ENCODE data around the gene IGSF8. TPM values are rescaled to one million over a fixed set of nuclear protein-coding genes. Genes with fewer than 3 reads are reported as not detected.

Gene IGSF8
- total and polyA plus RNA-seq, 12 donors: 9.7 to 42.9 (median 24.1) TPM

DNA sequence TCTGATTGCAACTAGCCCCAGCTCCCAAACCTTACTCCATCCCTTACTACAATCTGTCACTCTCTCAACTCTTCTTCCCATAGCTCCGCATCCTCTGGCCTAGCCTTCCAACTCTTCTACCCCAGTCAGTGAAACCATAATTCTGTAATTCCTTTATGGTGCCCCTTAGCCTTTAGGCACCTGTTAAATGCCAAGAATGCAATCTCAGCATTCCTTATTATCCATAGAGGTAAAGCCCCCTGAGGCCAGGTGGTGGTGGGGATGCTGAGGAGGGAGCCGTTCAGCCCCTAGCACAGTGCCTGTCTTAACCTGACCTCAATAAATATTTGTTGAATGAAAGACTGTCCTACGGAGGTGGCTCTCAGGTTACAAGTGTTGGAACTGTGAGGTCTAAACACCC, 31.1 kb upstream of the IGSF8 start:
- Histone ChIP-seq H3K4me1 (replicated peaks in 1 of 2) (peaks cover 0 to 4% of the 10 kb centered on the region in 2 donors), H3K27me3 (no peaks in the 10 kb centered on the region), H3K4me3 (no peak overlapping the region), H3K27ac (no peak overlapping the region), H3K9me3 (replicated peaks in 1 of 3) (no peaks in the 10 kb centered on the region), H3K36me3 (replicated peaks in 1 of 2) (no peaks in the 10 kb centered on the region)
- intact Hi-C loops (cut with DNase I): no loop called here
- no peak for DNase-seq
- WGBS, 4 donors: 82 to 93% (median 87%) methylated on average over 3 of the region's 3 CpGs
- no peak for TF ChIP-seq POLR2A (IDR thresholded peaks at IDR 0.05)
- TF ChIP-seq, protein P1, sequence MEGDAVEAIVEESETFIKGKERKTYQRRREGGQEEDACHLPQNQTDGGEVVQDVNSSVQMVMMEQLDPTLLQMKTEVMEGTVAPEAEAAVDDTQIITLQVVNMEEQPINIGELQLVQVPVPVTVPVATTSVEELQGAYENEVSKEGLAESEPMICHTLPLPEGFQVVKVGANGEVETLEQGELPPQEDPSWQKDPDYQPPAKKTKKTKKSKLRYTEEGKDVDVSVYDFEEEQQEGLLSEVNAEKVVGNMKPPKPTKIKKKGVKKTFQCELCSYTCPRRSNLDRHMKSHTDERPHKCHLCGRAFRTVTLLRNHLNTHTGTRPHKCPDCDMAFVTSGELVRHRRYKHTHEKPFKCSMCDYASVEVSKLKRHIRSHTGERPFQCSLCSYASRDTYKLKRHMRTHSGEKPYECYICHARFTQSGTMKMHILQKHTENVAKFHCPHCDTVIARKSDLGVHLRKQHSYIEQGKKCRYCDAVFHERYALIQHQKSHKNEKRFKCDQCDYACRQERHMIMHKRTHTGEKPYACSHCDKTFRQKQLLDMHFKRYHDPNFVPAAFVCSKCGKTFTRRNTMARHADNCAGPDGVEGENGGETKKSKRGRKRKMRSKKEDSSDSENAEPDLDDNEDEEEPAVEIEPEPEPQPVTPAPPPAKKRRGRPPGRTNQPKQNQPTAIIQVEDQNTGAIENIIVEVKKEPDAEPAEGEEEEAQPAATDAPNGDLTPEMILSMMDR (IDR thresholded peaks at IDR 0.05): no peak

DNA sequence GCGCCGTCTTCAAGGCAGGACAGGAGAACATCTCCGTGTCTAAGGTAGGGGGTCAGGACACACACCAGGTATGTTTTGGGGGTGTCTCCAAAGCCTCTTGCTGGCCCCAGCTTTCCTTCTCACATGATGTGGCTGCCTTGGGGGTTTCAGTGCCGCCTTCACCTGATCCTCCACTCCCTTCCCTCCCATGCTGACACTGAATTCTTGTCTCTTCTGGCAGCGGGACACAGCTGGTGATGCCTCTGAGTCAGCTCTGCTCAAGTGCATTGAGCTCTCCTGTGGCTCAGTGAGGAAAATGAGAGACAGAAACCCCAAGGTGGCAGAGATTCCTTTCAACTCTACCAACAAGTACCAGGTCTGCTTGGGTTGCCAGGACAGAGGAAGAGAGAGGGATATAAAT, 30.6 kb upstream of the IGSF8 start:
- intact Hi-C loops (cut with DNase I): no loop called here
- no peaks in the 10 kb centered on the region for H3K9me3 ChIP-seq (replicated peaks in 1 of 3)
- H3K4me3 ChIP-seq: no peak overlapping the region
- TF ChIP-seq, protein P1 (IDR thresholded peaks at IDR 0.05): no peak
- peaks cover 0 to 6% of the 10 kb centered on the region in 2 donors for H3K4me1 ChIP-seq (replicated peaks in 1 of 2)
- DNase-seq: peak in 1 of 7 donors; percentile 42
- no peaks in the 10 kb centered on the region for H3K27me3 ChIP-seq
- H3K36me3 ChIP-seq (replicated peaks in 1 of 2): no peaks in the 10 kb centered on the region
- 75 to 91% (median 84%) methylated on average over 3 to 5 of the region's 5 CpGs for WGBS, 4 donors
- no peak overlapping the region for H3K27ac ChIP-seq

DNA sequence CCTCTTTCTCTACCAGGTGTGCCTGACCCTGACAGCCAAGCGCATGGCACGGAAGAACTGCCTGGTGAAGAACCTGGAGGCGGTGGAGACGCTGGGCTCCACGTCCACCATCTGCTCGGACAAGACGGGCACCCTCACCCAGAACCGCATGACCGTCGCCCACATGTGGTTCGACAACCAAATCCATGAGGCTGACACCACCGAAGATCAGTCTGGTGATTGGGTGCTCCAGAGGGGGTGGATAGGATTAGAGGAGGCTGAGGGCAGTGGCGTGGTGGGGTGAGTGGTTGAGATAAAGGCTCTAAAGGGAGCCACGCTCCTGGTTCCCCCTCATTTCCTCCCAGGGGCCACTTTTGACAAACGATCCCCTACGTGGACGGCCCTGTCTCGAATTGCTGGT, 30.2 kb upstream of the IGSF8 start:
- Histone ChIP-seq H3K4me3 (no peak overlapping the region), H3K4me1 (replicated peaks in 1 of 2) (peaks cover 0 to 6% of the 10 kb centered on the region in 2 donors), H3K27me3 (no peaks in the 10 kb centered on the region), H3K36me3 (replicated peaks in 1 of 2) (no peaks in the 10 kb centered on the region), H3K27ac (no peak overlapping the region), H3K9me3 (replicated peaks in 1 of 3) (no peaks in the 10 kb centered on the region)
- 87 to 92% (median 88%) methylated on average over 14 to 18 of the region's 18 CpGs for WGBS, 4 donors
- no peak for DNase-seq
- TF ChIP-seq, protein P1 (IDR thresholded peaks at IDR 0.05): no peak
- no peak for TF ChIP-seq POLR2A (IDR thresholded peaks at IDR 0.05)
- intact Hi-C loops (cut with DNase I): no loop called here

DNA sequence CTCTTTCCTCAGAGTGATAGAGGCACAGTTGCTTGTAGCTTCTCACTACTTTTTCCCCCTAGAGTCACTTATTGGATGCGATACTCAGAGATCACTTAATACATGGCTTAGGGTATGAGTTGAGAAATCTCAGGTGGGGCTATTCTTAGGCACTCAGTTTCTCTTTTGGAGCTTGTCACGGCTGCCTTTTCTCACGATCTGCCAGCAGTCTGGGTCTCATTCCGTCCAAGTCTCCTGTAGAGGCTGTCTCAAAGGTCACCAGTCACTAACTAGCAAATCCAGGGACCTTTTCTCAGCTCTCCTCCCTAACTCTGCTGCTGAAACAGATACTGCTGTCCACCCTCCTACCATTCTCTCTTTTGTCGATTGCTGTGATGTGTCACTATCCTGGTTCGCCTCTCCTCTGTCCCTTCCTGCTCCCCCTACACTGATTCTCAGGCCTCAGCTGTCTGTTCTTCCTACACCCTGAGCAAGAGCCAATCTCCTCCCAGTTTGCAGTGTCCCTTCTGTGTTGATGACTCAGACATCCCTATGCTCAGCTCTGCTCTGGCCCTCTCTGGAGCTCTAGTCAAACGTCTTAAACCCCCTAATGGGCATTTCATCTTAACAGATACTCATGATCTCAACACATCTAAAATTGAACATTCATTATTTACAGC, 29.6 kb upstream of the IGSF8 start:
- intact Hi-C loops (cut with DNase I): no loop called here
- Histone ChIP-seq H3K27ac (no peak overlapping the region), H3K36me3 (replicated peaks in 1 of 2) (no peaks in the 10 kb centered on the region), H3K27me3 (no peaks in the 10 kb centered on the region), H3K4me1 (replicated peaks in 1 of 2) (peaks cover 0 to 6% of the 10 kb centered on the region in 2 donors), H3K4me3 (no peak overlapping the region), H3K9me3 (replicated peaks in 1 of 3) (no peaks in the 10 kb centered on the region)
- 55 to 69% (median 60%) methylated on average over 7 of the region's 7 CpGs for WGBS, 4 donors
- peak in 5 of 7 donors; percentile 43 to 64 (median 51) for DNase-seq
- no peak for TF ChIP-seq POLR2A (IDR thresholded peaks at IDR 0.05)
- TF ChIP-seq, protein P1 (IDR thresholded peaks at IDR 0.05): no peak
